IPS-NIHi7 (cell line): ENCODE data around the gene ENTPD5.
A peak's percentile ranks its signal among the peaks of the same experiment; 100 is the strongest.
"Not testable (repeated sequence)": the region's sequence is repeated elsewhere in the genome, so short reads cannot be mapped to it uniquely, and the experiment has no call there.

Source experiments
- DNase-seq: peaks from one replicate; pipeline ENCODE4 v3.0.0; 2012; ENCODE audit warnings: mixed read lengths; ENCODE audit errors: extremely low spot score

Gene ENTPD5

GRCh38 chr14:73944432-73945158, 74.5 kb downstream of the ENTPD5 start:
- DNase-seq = no peak

GRCh38 chr14:73943083-73943482, 76.0 kb downstream of the ENTPD5 start:
- no peak for DNase-seq

- no peak for DNase-seq
Measured at GRCh38 chr14:73942180-73942579, 76.9 kb downstream of the ENTPD5 start.

- no peak for DNase-seq
Measured at GRCh38 chr14:73937012-73937411, 82.1 kb downstream of the ENTPD5 start.

- no peak for DNase-seq
Measured at GRCh38 chr14:73936548-73936947, 82.5 kb downstream of the ENTPD5 start.

GRCh38 chr14:73935666-73936065, 83.4 kb downstream of the ENTPD5 start:
- DNase-seq = peak; percentile 33

GRCh38 chr14:73924337-73924736, 94.8 kb downstream of the ENTPD5 start:
- DNase-seq = no peak

GRCh38 chr14:73919457-73919856, 99.6 kb downstream of the ENTPD5 start:
- DNase-seq = not testable (repeated sequence)

GRCh38 chr14:73916324-73916723, 102.8 kb downstream of the ENTPD5 start:
- DNase-seq = no peak

GRCh38 chr14:73913256-73913655, 105.8 kb downstream of the ENTPD5 start:
- no peak for DNase-seq

- no peak for DNase-seq
Measured at GRCh38 chr14:73909681-73910080, 109.4 kb downstream of the ENTPD5 start.
